HEK293 (cell line): ENCODE results near the gene FAM234A.

ENCODE experiments used
- CTCF ChIA-PET: fragments of 350-600 bp; formaldehyde crosslinking; extraction: SDS; loops from one replicate; lab custom pipeline; 2021; ENCODE audit warnings: antibody characterized with exemption; lab: Yijun Ruan, JAX
- POLR2A ChIA-PET: fragments of 300-600 bp; formaldehyde crosslinking; extraction: SDS; loops from one replicate; lab custom pipeline; 2020; ENCODE audit warnings: antibody characterized with exemption, inconsistent platforms; lab: Yijun Ruan, JAX
- H3K27ac ChIP-seq: fragments of 200-500 bp; sonication (Bioruptor generic); 2 replicates; pipeline ENCODE4 v1.5.1; 2014; ENCODE audit warnings: low read depth, low read length, control low read depth, inconsistent platforms; ENCODE audit errors: extremely low read depth
- H3K36me3 ChIP-seq, 2 experiments: fragments of 200-500 bp in 1 of 2; sonication (Bioruptor generic) in 1 of 2; 1 replicate in 1 of 2; 2 replicates in 1 of 2; pipeline ENCODE4 v1.5.1; 2014 to 2017; ENCODE audit warnings: inconsistent platforms in 2 of 2, low read length in 2 of 2; ENCODE audit not compliant: control insufficient read depth in 2 of 2, insufficient read depth in 1 of 2
- H3K4me1 ChIP-seq: fragments of 200-500 bp; sonication (Bioruptor generic); 2 replicates; pipeline ENCODE4 v1.5.1; 2014; ENCODE audit warnings: mild to moderate bottlenecking, low read length, inconsistent platforms; ENCODE audit not compliant: control insufficient read depth, insufficient read depth
- H3K4me3 ChIP-seq: 2 replicates; pipeline ENCODE4 v1.5.1; 2011; ENCODE audit warnings: low read depth, mild to moderate bottlenecking, control low read depth, low read length, moderate library complexity
- H3K9me3 ChIP-seq: fragments of 200-500 bp; sonication (Bioruptor generic); 2 replicates; pipeline ENCODE4 v1.5.1; 2014; ENCODE audit warnings: low read depth, low read length, inconsistent platforms; ENCODE audit not compliant: control insufficient read depth, insufficient read depth
- EGR2 ChIP-seq: fragments of 450-650 bp; formaldehyde crosslinking; IDR thresholded peaks from 2 replicates; pipeline ENCODE4 v1.5.1; 2016; ENCODE audit warnings: low read depth, missing biosample characterization, missing genetic modification characterization
- GLIS1 ChIP-seq: fragments of 450-650 bp; formaldehyde crosslinking; IDR thresholded peaks from 2 replicates; pipeline ENCODE4 v1.5.1; 2016; ENCODE audit warnings: missing biosample characterization, missing genetic modification characterization
- KLF10 ChIP-seq: fragments of 450-650 bp; IDR thresholded peaks from 2 replicates; pipeline ENCODE4 v1.5.1; 2018; ENCODE audit warnings: missing biosample characterization, mild to moderate bottlenecking, missing genetic modification characterization
- OSR2 ChIP-seq: fragments of 450-650 bp; formaldehyde crosslinking; IDR thresholded peaks from 2 replicates; pipeline ENCODE4 v1.5.1; 2016; ENCODE audit warnings: missing biosample characterization, missing genetic modification characterization
- PRDM1 ChIP-seq: fragments of 450-650 bp; formaldehyde crosslinking; IDR thresholded peaks from 2 replicates; pipeline ENCODE4; 2016; ENCODE audit warnings: missing biosample characterization, missing genetic modification characterization
- TCF7L2 ChIP-seq: IDR thresholded peaks from 2 replicates; pipeline ENCODE4 v1.6.1; 2011; ENCODE audit warnings: low read depth, mild to moderate bottlenecking, inconsistent platforms, low read length, moderate library complexity, borderline replicate concordance
- YY2 ChIP-seq: fragments of 450-650 bp; formaldehyde crosslinking; IDR thresholded peaks from 2 replicates; pipeline ENCODE4 v1.5.1; 2016; ENCODE audit warnings: missing biosample characterization, missing genetic modification characterization
- ZNF146 ChIP-seq: fragments of 450-650 bp; formaldehyde crosslinking; IDR thresholded peaks from 2 replicates; pipeline ENCODE4 v1.5.1; 2016; ENCODE audit warnings: missing biosample characterization, missing genetic modification characterization
- ZNF24 ChIP-seq: fragments of 450-650 bp; formaldehyde crosslinking; IDR thresholded peaks from 2 replicates; pipeline ENCODE4 v1.5.1; 2016; ENCODE audit warnings: missing biosample characterization, missing genetic modification characterization
- ZNF335 ChIP-seq: fragments of 450-650 bp; formaldehyde crosslinking; conservative IDR thresholded peaks from 2 replicates; pipeline ENCODE4 v1.5.1; 2016; ENCODE audit warnings: missing biosample characterization, missing genetic modification characterization
- ZNF341 ChIP-seq: fragments of 450-650 bp; formaldehyde crosslinking; IDR thresholded peaks from 2 replicates; pipeline ENCODE4; 2016; ENCODE audit warnings: low read depth, missing biosample characterization, missing genetic modification characterization
- ZNF366 ChIP-seq: fragments of 450-650 bp; formaldehyde crosslinking; conservative IDR thresholded peaks from 2 replicates; pipeline ENCODE4 v1.5.1; 2016; ENCODE audit warnings: missing biosample characterization, missing genetic modification characterization
- ZNF501 ChIP-seq: fragments of 450-650 bp; formaldehyde crosslinking; IDR thresholded peaks from 2 replicates; pipeline ENCODE4 v1.5.1; 2016; ENCODE audit warnings: missing biosample characterization, missing genetic modification characterization
- ZNF521 ChIP-seq: fragments of 450-650 bp; formaldehyde crosslinking; IDR thresholded peaks from 2 replicates; pipeline ENCODE4 v1.5.1; 2017; ENCODE audit warnings: missing biosample characterization, mild to moderate bottlenecking, missing genetic modification characterization
- ZNF596 ChIP-seq: fragments of 450-650 bp; IDR thresholded peaks from 2 replicates; pipeline ENCODE4 v1.5.0; 2018; ENCODE audit warnings: missing biosample characterization, mild to moderate bottlenecking, missing genetic modification characterization, moderate library complexity
- ZNF610 ChIP-seq: fragments of 450-650 bp; formaldehyde crosslinking; IDR thresholded peaks from 2 replicates; pipeline ENCODE4 v1.5.1; 2016; ENCODE audit warnings: missing biosample characterization, missing genetic modification characterization, borderline replicate concordance
- ZNF626 ChIP-seq: fragments of 450-650 bp; sonication (Bioruptor Pico); formaldehyde crosslinking; IDR thresholded peaks from 2 replicates; pipeline ENCODE4 v1.5.1; 2018; ENCODE audit warnings: missing biosample characterization, missing genetic modification characterization, inconsistent platforms
- TF ChIP-seq, protein P1 (sequence below): fragments of 450-650 bp; formaldehyde crosslinking; IDR thresholded peaks from 2 replicates; pipeline ENCODE4 v1.5.1; 2016; ENCODE audit warnings: missing biosample characterization, missing genetic modification characterization, borderline replicate concordance
- TF ChIP-seq, protein P2 (sequence below): fragments of 450-650 bp; formaldehyde crosslinking; IDR thresholded peaks from 2 replicates; pipeline ENCODE4 v1.5.1; 2016; ENCODE audit warnings: missing biosample characterization, missing genetic modification characterization
- TF ChIP-seq, protein P3 (sequence below): fragments of 450-650 bp; formaldehyde crosslinking; IDR thresholded peaks from 2 replicates; pipeline ENCODE4 v1.5.1; 2017; ENCODE audit warnings: missing biosample characterization, missing genetic modification characterization

FAM234A gene

DNA sequence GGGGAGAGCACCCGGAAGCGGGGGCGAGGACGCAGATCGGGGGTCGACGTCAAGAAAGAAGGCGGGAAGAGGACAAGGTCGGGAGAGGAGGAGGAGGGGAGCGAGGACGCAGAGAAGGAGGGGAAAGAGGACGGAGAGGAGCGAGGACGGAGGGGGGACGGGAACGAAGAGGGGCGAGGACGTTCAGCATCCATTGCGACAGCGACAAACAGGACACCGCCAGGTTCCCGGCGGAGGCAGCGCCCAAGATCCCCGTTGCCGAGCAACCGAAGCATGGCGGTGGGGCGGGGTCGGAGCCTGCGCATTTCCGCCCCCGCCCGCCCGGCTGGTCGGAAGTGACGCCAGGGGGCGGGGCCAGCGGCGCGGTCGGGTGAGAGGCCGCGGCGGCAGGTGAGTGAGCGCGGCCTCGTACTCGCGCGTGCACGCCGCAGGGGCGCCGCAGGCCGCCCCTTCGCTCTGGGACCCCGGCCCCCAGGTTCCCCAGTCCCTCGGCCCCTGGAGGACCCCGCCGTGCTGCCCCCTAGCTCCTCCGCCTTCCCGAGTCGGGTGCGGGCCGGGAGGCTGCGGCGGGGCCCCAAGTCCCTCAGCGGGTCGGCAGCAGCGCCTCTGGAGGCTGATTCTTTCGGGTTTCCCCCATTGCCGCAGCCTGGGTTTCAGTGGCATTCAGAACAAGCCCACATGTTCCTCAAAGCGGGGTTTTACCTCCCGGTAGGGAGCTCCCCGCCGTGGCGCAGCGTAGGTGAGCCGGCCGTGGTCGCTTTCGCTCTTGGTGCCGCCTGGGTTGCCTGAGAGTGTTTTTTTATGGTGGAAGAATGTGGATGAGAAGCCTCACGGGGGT lies at the start of gene FAM234A (continued):
- TF ChIP-seq ZNF146 (peak; percentile 17; the same call in 1 of the 2 replicates), ZNF596 (tag by site-specific recombination) (peak; percentile 43; the same call in 1 of the 2 replicates), YY2 (tag by site-specific recombination) (peak; percentile 85), ZNF24 (0 out of 2 replicates have a peak, but pooled peaks have one; percentile 39), GLIS1 (peak; percentile 77), ZNF366 (tag by site-specific recombination) (peak; percentile 91), OSR2 (tag by site-specific recombination) (no peak), ZNF610 (tag by site-specific recombination) (peak; percentile 89), ZNF335 (tag by site-specific recombination) (peak; percentile 91), EGR2 (peak; percentile 98), ZNF521 (tag by site-specific recombination) (no peak), ZNF501 (tag by site-specific recombination) (peak; percentile 98), PRDM1 (tag by site-specific recombination) (no peak), KLF10 (tag by site-specific recombination) (peak; percentile 70; the same call in 1 of the 2 replicates), TCF7L2 (no peak)
- TF ChIP-seq, protein P1, sequence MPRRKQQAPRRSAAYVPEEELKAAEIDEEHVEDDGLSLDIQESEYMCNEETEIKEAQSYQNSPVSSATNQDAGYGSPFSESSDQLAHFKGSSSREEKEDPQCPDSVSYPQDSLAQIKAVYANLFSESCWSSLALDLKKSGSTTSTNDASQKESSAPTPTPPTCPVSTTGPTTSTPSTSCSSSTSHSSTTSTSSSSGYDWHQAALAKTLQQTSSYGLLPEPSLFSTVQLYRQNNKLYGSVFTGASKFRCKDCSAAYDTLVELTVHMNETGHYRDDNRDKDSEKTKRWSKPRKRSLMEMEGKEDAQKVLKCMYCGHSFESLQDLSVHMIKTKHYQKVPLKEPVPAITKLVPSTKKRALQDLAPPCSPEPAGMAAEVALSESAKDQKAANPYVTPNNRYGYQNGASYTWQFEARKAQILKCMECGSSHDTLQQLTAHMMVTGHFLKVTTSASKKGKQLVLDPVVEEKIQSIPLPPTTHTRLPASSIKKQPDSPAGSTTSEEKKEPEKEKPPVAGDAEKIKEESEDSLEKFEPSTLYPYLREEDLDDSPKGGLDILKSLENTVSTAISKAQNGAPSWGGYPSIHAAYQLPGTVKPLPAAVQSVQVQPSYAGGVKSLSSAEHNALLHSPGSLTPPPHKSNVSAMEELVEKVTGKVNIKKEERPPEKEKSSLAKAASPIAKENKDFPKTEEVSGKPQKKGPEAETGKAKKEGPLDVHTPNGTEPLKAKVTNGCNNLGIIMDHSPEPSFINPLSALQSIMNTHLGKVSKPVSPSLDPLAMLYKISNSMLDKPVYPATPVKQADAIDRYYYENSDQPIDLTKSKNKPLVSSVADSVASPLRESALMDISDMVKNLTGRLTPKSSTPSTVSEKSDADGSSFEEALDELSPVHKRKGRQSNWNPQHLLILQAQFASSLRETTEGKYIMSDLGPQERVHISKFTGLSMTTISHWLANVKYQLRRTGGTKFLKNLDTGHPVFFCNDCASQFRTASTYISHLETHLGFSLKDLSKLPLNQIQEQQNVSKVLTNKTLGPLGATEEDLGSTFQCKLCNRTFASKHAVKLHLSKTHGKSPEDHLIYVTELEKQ (tag by site-specific recombination): peak; percentile 48; the same call in 1 of the 2 replicates
- TF ChIP-seq, protein P2, sequence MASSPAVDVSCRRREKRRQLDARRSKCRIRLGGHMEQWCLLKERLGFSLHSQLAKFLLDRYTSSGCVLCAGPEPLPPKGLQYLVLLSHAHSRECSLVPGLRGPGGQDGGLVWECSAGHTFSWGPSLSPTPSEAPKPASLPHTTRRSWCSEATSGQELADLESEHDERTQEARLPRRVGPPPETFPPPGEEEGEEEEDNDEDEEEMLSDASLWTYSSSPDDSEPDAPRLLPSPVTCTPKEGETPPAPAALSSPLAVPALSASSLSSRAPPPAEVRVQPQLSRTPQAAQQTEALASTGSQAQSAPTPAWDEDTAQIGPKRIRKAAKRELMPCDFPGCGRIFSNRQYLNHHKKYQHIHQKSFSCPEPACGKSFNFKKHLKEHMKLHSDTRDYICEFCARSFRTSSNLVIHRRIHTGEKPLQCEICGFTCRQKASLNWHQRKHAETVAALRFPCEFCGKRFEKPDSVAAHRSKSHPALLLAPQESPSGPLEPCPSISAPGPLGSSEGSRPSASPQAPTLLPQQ (tag by site-specific recombination): peak; percentile 69; the same call in 1 of the 2 replicates
- TF ChIP-seq, protein P3, sequence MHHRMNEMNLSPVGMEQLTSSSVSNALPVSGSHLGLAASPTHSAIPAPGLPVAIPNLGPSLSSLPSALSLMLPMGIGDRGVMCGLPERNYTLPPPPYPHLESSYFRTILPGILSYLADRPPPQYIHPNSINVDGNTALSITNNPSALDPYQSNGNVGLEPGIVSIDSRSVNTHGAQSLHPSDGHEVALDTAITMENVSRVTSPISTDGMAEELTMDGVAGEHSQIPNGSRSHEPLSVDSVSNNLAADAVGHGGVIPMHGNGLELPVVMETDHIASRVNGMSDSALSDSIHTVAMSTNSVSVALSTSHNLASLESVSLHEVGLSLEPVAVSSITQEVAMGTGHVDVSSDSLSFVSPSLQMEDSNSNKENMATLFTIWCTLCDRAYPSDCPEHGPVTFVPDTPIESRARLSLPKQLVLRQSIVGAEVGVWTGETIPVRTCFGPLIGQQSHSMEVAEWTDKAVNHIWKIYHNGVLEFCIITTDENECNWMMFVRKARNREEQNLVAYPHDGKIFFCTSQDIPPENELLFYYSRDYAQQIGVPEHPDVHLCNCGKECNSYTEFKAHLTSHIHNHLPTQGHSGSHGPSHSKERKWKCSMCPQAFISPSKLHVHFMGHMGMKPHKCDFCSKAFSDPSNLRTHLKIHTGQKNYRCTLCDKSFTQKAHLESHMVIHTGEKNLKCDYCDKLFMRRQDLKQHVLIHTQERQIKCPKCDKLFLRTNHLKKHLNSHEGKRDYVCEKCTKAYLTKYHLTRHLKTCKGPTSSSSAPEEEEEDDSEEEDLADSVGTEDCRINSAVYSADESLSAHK: 0 out of 2 replicates have a peak, but pooled peaks have one; percentile 7

DNA sequence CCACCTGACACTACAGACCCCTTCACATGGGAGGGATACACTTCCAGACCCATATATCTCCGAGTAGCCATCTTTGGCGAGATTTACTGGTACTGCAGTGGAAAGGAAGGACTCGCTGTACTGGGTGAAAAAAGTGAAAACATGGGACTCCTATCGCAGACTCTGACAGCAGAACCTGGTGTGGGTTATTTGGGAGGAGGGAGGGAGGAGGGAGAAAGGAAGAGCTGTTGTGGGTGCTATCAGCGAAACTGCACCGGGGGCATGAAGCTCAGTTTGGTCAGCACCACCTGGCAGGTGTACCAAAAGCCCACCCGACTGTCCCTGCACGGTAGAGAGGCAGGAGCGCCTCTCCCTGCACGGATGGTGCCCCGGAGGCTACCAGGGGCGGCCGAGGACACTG lies 49.4 kb upstream of the FAM234A start:
- H3K4me3 ChIP-seq: no peak overlapping the region
- H3K36me3 ChIP-seq: peaks cover 4 to 39% of the 10 kb centered on the region in 2 experiments; a peak in 2 of 3 replicates
- TF ChIP-seq ZNF626 (tag by site-specific recombination) (no peak), ZNF341 (tag by site-specific recombination) (peak; percentile 56)
- CTCF ChIA-PET: interaction anchor here (0.7 kb wide), 2 partner anchors 78 to 121 kb away, joined by 3 read pairs; no protein-coding TSS in a partner anchor
- H3K9me3 ChIP-seq: no peaks in the 10 kb centered on the region
- no peak overlapping the region for H3K27ac ChIP-seq
- POLR2A ChIA-PET: no interaction called here
- peaks cover 3% of the 10 kb centered on the region; the same call in 1 of the 2 replicates for H3K4me1 ChIP-seq
